HG03460 (cell line): ENCODE data around the gene NANOS2.

ENCODE experiments used
- ATAC-seq: cut with Tn5 transposase; IDR thresholded peaks from one replicate; pipeline ENCODE4 v1.9.1; 2021; ENCODE audit not compliant: unreplicated experiment

The NANOS2 gene

GRCh38 chr19:45913874-45914830 lies at the start of gene NANOS2:
Gene NANOS2, minus strand, starts transcription at chr19:45914778. Its CDS starts 85 bp downstream, at chr19:45914693.
- no peak for ATAC-seq

- ATAC-seq: no peak
Measured at GRCh38 chr19:45962021-45962420, 47.4 kb upstream of the NANOS2 start.

DNA sequence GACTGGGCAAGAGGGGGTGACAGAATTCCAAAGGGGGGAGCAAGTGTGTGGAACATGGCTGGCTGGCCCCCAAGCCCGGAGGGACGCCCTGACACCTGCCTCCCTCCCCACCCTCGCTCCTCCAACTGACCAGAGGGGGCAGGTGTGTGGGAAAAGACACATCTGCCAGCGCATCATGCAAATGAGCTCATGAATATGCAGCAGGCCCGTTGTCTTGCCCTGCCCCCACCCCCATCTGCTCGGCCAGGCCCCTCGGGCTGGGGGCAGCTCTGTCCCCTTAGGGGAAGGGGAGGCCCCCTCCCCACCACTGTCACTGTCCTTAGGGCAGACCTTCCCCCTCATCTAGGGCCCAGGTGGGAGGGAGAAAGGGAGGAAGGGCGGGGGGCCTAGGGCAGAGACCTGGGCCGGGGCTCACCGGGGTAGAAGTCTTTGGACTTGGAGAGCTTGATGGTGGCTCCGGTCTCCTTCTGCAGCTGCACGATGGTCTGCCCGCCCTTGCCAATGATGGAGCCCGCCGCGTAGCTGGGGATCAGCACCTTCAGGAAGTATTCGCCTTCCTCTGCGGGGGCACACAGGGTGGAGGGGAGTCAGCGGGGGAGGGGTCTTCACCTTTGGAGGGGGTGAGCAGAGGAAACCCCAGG lies 46.1 kb upstream of the NANOS2 start:
- ATAC-seq: no peak

DNA sequence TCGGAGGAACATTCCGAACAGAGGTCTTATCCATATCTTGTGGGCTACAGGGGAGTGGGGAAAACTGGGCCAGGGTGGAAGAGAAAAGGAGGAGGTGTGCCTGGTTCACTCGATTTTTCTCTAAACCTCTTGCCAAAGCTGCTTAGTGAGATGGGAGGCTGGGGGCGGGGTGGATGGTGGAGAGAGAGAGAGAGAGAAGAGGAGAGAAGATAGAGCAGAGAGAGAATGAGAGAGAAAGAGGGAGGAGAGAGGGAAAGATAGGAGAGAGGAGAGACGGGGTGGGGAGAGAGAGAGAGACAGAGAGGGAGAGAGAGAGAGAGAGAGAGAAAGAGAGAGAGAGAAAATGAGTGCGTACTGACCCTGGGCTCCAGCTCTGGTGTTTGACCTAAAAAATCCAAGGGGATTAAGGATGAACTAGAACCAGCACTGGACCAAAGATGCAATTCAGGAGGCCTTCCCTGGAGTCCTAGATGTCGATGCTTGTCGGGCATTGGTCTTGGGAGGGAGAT lies 45.0 kb upstream of the NANOS2 start:
- ATAC-seq: no peak

- ATAC-seq: no peak
Measured at GRCh38 chr19:45958769-45959516, 44.4 kb upstream of the NANOS2 start.

DNA sequence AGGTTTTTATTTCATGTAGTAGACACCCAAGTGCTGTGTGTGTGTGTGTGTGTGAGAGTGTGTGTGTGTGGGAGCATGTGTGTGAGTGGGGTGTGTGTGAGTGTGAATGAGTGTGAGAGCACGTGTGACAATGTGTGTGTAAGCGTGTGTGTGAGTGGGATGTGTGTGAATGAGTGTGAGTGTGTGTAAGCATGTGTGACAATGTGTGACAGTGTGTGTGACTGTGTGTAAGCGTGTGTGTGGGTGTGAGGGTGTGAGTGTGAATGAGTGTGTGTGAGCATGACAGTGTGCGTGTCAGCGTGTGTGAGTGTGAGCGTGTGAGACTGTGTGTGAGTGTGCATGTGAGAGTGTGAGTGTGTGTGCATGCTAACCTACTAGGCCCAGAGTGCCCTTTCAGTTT lies 43.7 kb upstream of the NANOS2 start:
- no peak for ATAC-seq

GRCh38 chr19:45955905-45956608 lies 41.5 kb upstream of the NANOS2 start:
- ATAC-seq: no peak

DNA sequence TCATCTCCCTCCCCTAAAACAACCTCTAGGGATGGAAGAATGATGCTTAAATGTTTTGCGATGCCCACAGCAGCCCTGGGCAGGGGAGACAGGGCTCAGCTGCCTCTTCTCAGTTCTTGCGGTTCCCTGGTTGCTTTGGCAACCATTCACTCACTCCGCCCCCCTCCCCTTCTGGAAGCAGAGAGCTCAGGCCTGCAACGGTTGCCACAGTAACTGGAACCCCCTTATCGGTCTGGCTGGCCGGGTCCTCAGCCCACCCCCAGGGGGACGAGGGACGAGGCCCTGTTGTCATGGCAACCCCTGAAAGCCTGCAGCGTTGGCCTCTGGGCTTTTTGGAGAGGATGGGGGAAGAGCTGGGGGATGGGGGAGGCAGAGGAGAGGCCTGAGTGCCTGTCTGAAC lies 39.6 kb upstream of the NANOS2 start:
- ATAC-seq: no peak

- ATAC-seq: no peak
Measured at GRCh38 chr19:45953676-45954075, 39.1 kb upstream of the NANOS2 start.

GRCh38 chr19:45952686-45953505 lies 38.3 kb upstream of the NANOS2 start:
- ATAC-seq: no peak

- no peak for ATAC-seq
Measured at GRCh38 chr19:45952341-45952685, 37.7 kb upstream of the NANOS2 start.

DNA sequence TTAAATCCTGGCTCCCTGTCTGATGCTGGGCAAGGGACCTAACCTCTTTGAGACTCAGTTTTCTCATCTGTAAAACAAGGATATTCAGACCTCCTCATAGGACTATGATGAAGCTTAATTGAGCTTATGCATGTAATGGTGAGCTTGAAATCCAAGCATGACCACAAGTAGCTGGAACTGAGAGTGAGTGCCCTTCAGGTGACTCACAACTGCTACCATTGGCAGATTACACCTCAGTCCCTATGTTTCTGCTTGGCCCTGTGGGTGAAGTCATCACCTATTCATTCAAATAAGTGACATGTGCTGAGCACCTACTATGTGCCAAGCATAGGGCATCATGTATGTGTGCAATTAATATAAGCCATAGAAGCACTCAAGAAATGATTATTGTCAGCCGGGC lies 33.3 kb upstream of the NANOS2 start:
- ATAC-seq: no peak

DNA sequence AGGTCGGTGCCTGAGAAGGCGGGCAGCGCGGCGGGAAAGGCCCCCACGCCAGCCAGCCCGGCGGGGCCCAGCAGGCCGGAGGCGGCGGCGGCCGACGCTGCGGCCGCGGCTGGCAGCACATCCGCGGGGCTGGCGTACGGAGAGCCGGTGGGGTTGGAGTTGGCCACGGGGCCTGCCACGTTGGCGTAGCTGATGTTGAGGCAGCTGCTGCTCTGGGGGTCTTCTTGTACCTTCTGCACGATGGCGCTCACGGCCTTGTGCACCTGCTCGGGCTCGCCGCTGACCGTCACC lies 25.9 kb upstream of the NANOS2 start:
- no peak for ATAC-seq

DNA sequence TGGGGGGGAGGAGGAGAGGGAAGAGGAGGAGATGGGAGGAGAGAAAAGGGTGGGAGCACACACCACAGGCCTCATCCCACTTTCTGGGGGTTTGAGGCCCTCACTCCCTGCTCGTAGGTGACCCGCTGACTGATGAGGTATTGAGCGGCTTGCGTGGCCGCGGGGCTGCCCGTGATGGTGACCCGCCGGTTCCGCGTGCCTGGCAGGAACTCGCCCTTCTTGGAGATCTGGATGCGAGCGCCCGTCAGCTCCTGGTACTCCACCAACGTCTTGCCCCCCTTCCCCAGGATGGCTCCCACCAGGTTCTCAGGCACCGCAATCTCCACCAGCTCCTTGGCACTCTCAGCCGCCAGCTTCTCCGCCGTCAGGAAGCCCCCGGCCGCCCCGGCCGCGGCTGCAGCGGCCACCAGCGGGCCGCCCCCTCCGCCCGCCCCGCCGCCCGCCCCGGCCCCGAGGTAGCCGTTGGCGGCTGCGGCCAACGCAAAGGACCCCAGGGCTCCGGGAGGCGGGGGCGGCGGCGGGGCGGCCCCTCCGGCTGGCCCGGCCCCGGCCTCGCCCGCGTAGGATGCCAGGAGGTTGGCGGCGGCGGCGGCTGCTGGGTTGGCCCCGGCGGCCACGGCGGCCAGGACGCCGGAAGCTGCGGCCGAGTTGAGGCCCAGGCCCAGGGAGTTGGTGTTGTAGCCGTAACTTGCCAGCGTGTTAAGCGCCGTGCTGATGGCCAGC lies 25.4 kb upstream of the NANOS2 start:
- ATAC-seq: no peak

DNA sequence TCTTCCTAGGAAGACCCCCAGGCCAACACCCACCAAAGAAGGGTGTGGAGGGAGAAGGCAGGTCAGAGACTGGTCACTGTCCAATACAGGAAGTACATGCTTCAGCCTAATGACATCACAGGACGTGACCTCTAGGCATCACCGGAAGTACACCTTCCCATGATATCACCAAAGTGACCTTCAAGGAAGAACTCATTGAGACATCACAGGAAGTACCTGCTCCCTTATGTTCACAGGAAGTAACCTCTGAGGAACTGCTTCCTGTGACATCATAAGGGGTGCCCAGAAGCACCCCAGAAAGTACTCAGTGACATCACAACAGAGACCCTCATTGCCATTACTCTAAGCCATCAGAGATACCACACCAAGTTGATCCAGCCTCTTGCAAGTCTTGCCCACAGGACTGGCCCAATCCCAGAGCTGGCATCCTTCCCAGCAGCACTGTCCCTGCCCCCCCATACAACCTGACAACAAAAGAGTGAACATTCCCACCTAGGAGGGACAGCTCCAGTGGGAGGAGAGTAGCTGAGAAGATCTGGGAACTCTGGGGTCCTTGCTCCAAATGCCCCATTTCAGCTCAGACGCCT lies 24.2 kb upstream of the NANOS2 start:
- no peak for ATAC-seq

- ATAC-seq: no peak
Measured at GRCh38 chr19:45935267-45935666, 20.7 kb upstream of the NANOS2 start.

GRCh38 chr19:45934551-45935230 lies 20.1 kb upstream of the NANOS2 start:
- ATAC-seq: no peak

DNA sequence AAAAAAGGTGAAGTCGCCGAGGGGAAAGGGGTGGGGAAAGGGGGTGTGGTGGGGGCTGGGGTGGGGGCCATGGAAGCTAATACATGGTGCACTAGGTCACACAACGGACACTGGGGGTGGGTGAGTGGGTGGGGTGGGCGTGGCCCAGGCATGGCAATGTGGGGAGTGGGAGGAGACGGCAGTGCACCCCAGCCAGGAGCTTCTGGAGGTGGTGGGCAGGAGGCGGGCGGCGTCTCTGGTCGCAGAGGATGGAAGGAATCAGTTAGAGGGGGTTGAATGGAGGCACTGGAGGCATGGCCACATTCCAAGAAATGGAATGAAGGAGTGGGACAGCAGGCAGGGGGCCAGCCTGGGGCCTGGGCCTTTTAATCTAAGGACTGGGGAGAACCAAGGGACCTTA lies 19.2 kb upstream of the NANOS2 start:
- no peak for ATAC-seq

DNA sequence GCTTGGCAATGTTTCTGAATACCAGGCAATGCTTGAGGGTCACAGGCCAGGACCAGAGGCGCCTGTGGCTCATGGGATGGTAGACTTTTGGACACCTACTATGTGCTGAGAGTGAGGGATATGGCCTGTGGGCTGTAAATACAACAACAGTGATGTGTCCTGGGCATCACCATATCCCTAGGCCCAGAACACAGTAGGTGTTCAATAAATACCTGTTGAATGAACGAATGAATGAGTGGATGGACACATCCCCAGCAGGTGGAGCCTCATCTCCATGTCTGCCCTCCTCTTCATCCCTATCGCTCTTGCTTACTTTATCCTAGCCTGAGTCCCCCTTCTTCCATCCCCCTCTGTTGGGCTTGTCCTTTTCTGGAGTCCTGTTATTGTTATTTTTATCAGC lies 16.5 kb upstream of the NANOS2 start:
- no peak for ATAC-seq
